Embryonic facial prominence (tissue), 1 donor: ENCODE results near the gene RASA2.

Source experiments
- DNase-seq: peaks from one replicate; pipeline ENCODE4 v3.0.0-alpha.2; 2016; ENCODE audit errors: extremely low spot score

Gene RASA2, protein sequence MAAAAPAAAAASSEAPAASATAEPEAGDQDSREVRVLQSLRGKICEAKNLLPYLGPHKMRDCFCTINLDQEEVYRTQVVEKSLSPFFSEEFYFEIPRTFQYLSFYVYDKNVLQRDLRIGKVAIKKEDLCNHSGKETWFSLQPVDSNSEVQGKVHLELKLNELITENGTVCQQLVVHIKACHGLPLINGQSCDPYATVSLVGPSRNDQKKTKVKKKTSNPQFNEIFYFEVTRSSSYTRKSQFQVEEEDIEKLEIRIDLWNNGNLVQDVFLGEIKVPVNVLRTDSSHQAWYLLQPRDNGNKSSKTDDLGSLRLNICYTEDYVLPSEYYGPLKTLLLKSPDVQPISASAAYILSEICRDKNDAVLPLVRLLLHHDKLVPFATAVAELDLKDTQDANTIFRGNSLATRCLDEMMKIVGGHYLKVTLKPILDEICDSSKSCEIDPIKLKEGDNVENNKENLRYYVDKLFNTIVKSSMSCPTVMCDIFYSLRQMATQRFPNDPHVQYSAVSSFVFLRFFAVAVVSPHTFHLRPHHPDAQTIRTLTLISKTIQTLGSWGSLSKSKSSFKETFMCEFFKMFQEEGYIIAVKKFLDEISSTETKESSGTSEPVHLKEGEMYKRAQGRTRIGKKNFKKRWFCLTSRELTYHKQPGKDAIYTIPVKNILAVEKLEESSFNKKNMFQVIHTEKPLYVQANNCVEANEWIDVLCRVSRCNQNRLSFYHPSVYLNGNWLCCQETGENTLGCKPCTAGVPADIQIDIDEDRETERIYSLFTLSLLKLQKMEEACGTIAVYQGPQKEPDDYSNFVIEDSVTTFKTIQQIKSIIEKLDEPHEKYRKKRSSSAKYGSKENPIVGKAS

GRCh38 chr3:141486746-141487520 lies at the start of gene RASA2:
RASA2 (plus strand) TSS chr3:141487027; CDS start chr3:141487084, 57 bp downstream.
- no peak for DNase-seq

DNA sequence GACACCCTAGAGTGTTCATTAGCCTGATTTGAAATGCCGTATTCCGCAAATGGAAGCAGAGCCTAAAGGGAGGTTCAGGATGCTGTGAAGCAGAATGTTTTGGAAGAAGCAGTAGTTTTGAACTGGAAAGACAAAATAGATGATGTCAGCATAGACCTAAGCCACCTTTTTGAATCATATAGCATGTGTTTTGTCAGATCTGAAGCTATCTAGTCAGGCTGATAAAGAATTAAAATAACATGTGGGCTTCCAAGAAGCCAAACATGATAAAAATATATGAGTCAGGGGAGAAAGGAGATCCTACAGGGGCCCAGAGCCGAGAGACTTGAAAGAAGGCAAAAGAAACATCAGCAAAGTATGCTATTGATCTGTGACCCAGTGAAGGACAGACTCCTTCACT lies 47.2 kb upstream of the RASA2 start:
- no peak for DNase-seq

GRCh38 chr3:141440942-141441341 lies 45.9 kb upstream of the RASA2 start:
- no peak for DNase-seq

DNA sequence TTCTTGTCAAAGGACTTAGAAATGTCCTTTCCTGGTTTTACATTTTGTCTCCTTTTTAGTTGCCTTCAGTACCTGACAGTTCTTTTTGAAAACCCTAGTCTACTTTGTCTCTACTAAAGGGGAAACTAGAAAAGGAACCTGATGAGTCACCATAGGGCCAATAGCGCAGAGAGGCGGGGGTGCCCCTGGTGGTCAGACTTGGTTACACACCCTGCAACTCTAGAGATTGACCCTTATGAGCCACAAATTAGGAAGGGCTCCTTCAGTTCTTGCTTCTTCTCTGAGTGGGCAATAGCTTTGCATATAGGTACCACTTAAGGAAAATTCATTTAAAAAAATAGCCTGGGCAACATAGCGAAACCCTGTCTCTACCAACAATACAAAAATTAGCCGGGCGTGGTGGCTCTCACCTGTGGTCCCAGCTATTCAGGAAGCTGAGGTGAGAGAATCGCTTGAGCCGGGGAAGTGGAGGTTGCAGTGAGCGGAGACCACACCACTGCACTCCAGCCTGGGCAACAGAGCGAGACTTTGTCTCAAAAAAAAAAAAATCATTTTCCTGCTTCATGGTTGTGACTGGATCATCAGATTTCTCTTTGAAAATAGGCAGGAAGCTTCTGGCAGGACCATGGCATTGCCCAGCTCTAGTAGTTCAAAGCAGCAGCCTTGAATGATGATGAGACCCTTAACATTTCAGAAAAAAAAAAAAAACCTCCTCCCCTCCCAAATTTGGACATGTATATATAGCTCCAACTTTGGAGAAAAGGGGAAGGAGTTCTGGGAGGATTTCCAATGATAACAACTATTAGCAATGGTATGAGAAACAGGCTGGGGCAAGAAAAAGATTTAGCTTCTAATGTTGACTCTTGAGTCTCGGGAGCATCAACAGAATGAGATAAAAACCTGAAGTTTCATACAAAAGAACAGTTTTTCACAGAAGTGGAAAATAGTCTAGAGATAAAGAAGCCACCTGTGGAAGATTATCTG lies 45.2 kb upstream of the RASA2 start:
- no peak for DNase-seq

GRCh38 chr3:141442446-141442845 lies 44.4 kb upstream of the RASA2 start:
- no peak for DNase-seq

DNA sequence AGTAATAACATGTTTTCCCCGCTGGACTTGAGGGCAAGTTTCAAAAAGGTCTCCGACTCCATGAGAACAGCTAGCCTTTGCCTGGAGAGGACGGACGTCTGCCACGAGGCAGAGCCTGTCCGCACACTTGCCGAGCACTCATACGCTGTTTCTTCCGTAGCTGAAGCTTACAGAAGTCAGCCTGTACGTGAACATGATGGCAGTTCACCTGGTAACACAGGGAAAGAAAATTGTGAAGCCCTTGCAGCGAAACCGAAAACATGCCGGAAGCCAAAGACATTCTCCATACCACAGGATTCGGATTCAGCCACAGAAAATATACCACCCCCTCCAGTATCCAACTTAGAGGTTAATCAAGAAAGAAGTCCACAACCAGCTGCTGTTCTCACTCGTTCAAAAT lies 43.9 kb upstream of the RASA2 start:
- no peak for DNase-seq

DNA sequence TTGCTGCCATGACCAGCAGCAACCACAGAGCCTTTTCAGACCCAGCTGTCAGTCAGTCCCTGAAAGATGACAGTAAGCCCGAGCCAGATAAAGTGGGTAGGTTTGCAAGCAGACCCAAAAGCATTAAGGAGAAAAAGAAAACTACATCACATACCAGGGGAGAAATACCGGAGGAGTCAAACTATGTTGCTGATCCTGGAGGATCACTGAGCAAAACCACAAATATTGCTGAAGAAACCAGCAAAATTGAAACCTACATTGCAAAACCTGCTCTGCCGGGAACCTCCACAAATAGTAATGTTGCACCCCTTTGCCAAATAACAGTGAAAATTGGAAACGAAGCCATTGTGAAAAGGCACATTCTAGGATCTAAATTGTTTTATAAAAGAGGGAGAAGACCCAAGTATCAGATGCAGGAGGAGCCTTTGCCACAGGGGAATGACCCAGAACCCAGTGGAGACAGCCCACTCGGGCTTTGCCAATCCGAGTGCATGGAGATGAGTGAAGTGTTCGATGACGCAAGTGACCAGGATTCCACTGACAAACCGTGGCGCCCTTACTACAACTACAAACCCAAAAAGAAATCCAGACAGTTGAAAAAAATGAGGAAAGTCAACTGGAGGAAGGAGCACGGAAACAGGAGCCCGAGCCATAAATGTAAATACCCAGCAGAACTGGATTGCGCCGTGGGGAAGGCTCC lies 42.1 kb upstream of the RASA2 start:
- DNase-seq: no peak

GRCh38 chr3:141445990-141446389 lies 40.8 kb upstream of the RASA2 start:
- DNase-seq: no peak

DNA sequence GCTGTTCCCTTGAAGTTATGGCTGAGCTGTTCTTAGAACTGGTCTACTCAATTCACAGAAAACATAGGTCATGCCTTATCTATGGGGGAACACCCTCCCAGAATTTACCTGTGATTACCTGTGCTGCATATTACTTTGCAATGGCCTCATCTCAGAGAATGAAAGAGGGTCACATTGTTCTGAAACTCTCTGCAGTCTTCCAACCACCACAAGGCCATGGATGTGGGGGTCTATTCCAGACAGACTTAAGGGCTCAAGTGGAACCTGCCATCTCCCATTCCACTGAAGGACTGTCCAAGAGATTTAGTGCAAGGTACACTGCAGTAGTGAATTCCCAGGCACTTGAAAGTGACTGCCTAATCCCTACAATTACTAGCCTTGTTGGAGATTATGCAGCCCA lies 40.1 kb upstream of the RASA2 start:
- DNase-seq: no peak

DNA sequence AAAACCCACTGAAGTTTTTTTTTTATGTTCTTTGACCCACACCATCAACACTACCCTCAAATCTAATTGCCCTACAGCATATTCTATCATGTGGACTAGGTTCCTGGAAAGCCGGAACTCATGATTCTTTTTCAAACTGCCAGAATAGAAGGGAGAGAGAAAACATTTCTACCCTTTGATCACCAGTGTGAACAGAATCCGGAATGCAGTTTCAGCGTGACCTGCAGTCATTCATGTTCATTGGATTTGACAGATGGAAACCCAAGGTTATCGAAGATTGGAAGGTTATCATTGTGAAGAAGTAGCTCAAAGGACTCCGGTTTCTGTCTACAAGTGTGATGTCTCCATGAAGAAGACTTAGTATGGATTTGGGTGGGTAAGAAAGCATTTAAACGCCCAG lies 39.4 kb upstream of the RASA2 start:
- no peak for DNase-seq

DNA sequence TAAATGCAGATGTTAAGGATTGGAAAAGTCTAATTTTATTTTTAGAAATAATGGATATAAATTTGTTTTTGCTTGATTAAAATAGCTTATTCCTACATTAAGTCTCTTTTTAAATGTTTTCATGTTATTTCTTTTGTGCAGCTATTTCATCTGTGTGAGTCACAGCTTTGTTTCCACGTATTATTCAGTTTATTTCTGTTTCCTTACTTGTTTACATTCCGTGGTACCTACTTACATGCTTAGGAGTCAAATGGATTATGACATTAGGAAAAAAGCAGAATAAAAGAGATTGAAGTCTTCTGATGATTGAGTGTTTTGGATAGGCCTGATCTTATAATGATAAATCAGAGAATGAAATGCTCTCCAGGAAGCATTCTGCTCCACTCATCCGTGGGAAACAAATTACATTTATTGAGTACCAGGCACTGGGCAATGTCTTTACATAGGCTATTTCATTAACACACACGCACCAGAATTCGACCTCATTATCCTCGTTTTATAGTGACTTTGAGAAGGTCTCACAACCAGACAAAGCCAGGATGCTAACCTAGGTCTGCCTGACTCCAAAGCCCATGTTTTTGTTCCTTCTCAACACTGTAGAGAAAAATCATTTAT lies 38.1 kb upstream of the RASA2 start:
- no peak for DNase-seq

DNA sequence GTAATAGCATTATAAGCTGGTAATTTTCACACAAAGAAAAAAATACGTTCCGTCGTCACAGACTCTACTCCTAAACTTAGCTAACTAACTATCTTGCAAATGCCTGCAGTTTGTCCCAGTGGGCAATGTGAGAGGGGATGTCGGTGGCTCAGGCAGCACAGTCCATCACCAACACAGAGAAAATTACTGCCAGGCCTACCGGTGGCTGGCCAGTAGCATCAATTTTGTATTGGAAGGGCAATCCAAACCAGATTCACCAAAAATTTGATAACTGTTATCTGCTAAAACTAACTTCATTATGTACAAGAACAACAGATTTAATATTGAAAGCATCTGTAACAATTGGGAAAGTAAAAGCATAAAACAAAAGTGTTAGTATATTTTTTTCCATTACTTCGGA lies 37.4 kb upstream of the RASA2 start:
- DNase-seq: no peak

- no peak for DNase-seq
Measured at GRCh38 chr3:141450727-141451375, 36.0 kb upstream of the RASA2 start.

GRCh38 chr3:141452045-141452444 lies 34.8 kb upstream of the RASA2 start:
- no peak for DNase-seq

GRCh38 chr3:141452773-141453172 lies 34.1 kb upstream of the RASA2 start:
- no peak for DNase-seq

DNA sequence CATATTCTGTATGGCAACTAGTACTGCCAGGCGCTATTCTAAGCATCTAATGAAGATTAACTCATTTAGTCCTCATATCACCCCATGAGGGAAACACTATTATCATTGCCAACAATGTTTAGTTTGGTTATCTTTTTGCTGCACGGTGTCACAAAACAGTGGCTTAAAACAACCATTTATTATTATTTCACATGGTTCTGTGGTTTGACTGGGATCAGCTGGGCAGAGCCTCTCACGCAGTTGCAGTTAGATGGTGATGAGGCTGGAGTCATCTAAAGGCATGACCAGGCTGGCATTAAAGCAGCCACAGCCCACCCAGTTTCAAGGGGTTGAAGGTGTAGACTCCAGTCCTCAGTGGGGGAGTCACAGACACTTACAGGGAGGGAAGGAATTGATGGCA lies 32.8 kb upstream of the RASA2 start:
- no peak for DNase-seq

- no peak for DNase-seq
Measured at GRCh38 chr3:141454906-141455602, 31.8 kb upstream of the RASA2 start.

GRCh38 chr3:141455603-141456300 lies 31.1 kb upstream of the RASA2 start:
- no peak for DNase-seq
